H9 (cell line): ENCODE measurements around the gene ZNRF3. TPM values are rescaled to one million over a fixed set of nuclear protein-coding genes. Genes with fewer than 3 reads are reported as not detected.

Experiments used
- DNase-seq: peaks from one replicate; pipeline ENCODE4 v3.0.0-alpha.2; 2017
- H2AFZ ChIP-seq: one replicate; pipeline ENCODE4 v1.6.1; 2013; ENCODE audit warnings: mild to moderate bottlenecking, low read length, control low read depth, moderate library complexity
- H2AK5ac ChIP-seq: 2 replicates; pipeline ENCODE4 v1.6.1; 2013; ENCODE audit warnings: low read length, control low read depth, mixed read lengths; ENCODE audit not compliant: insufficient read length
- H2BK120ac ChIP-seq: one replicate; pipeline ENCODE4 v1.6.1; 2013; ENCODE audit warnings: low read depth, mild to moderate bottlenecking, low read length, control low read depth, inconsistent platforms; ENCODE audit not compliant: poor library complexity, severe bottlenecking
- H2BK12ac ChIP-seq: 2 replicates; pipeline ENCODE4 v1.6.1; 2013; ENCODE audit warnings: low read length, control low read depth, mixed read lengths, low read depth; ENCODE audit not compliant: insufficient read length
- H2BK15ac ChIP-seq: 2 replicates; pipeline ENCODE4 v1.6.1; 2013; ENCODE audit warnings: low read depth, low read length, control low read depth
- H2BK20ac ChIP-seq: one replicate; pipeline ENCODE4 v1.6.1; 2013; ENCODE audit warnings: low read depth, mild to moderate bottlenecking, low read length, control low read depth, inconsistent platforms; ENCODE audit not compliant: poor library complexity, severe bottlenecking
- H2BK5ac ChIP-seq: 2 replicates; pipeline ENCODE4 v1.6.1; 2013; ENCODE audit warnings: low read length, control low read depth, mixed read lengths; ENCODE audit not compliant: insufficient read length
- H3K14ac ChIP-seq: 2 replicates; pipeline ENCODE4 v1.6.1; 2013; ENCODE audit warnings: low read length, control low read depth; ENCODE audit not compliant: insufficient read depth
- H3K18ac ChIP-seq: 2 replicates; pipeline ENCODE4 v1.6.1; 2013; ENCODE audit warnings: low read depth, mild to moderate bottlenecking, mixed read lengths, low read length, control low read depth; ENCODE audit not compliant: insufficient read length
- H3K23ac ChIP-seq: 2 replicates; pipeline ENCODE4 v1.6.1; 2013; ENCODE audit warnings: low read length, control low read depth, mixed read lengths, low read depth; ENCODE audit not compliant: insufficient read length
- H3K23me2 ChIP-seq: 2 replicates; pipeline ENCODE4 v1.6.1; 2013; ENCODE audit warnings: low read depth, mild to moderate bottlenecking, mixed read lengths, low read length, control low read depth; ENCODE audit not compliant: insufficient read length, poor library complexity, severe bottlenecking
- H3K27ac ChIP-seq: 2 replicates; pipeline ENCODE4 v1.5.1; 2013; ENCODE audit warnings: low read length, control low read depth, mixed read lengths, low read depth; ENCODE audit not compliant: insufficient read length
- H3K27me3 ChIP-seq: 2 replicates; pipeline ENCODE4 v1.6.1; 2013; ENCODE audit warnings: low read length, control low read depth, inconsistent platforms; ENCODE audit not compliant: insufficient read depth
- H3K4ac ChIP-seq: 2 replicates; pipeline ENCODE4 v1.6.1; 2013; ENCODE audit warnings: low read depth, mild to moderate bottlenecking, control low read depth, inconsistent platforms, low read length, moderate library complexity
- H3K4me1 ChIP-seq: 2 replicates; pipeline ENCODE4 v1.6.1; 2013; ENCODE audit warnings: low read length, control low read depth, inconsistent platforms; ENCODE audit not compliant: insufficient read depth
- H3K4me2 ChIP-seq: 2 replicates; pipeline ENCODE4 v1.6.1; 2013; ENCODE audit warnings: low read length, control low read depth, mixed read lengths; ENCODE audit not compliant: insufficient read length, insufficient read depth
- H3K56ac ChIP-seq: 2 replicates; pipeline ENCODE4 v1.6.1; 2013; ENCODE audit warnings: low read depth, mild to moderate bottlenecking, mixed read lengths, low read length, control low read depth; ENCODE audit not compliant: insufficient read length
- H3K79me1 ChIP-seq: 2 replicates; pipeline ENCODE4 v1.6.1; 2013; ENCODE audit warnings: low read depth, mild to moderate bottlenecking, moderate library complexity, low read length, control low read depth, inconsistent platforms; ENCODE audit not compliant: insufficient read depth, poor library complexity, severe bottlenecking
- H3K79me2 ChIP-seq: 2 replicates; pipeline ENCODE4 v1.6.1; 2013; ENCODE audit warnings: low read length, control low read depth, inconsistent platforms; ENCODE audit not compliant: insufficient read depth
- H3K9ac ChIP-seq: 2 replicates; pipeline ENCODE4 v1.6.1; 2013; ENCODE audit warnings: low read length, control low read depth, mixed read lengths; ENCODE audit not compliant: insufficient read length; ENCODE audit errors: extremely low read depth
- H3K9me3 ChIP-seq: one replicate; pipeline ENCODE4 v1.6.1; 2013; ENCODE audit warnings: low read depth, low read length, inconsistent platforms; ENCODE audit not compliant: control insufficient read depth
- H3T11ph ChIP-seq: one replicate; pipeline ENCODE4 v1.6.1; 2013; ENCODE audit warnings: mild to moderate bottlenecking, low read length, control low read depth, inconsistent platforms
- H4K20me1 ChIP-seq: one replicate; pipeline ENCODE4 v1.6.1; 2013; ENCODE audit not compliant: control insufficient read depth, insufficient read length, insufficient read depth
- H4K5ac ChIP-seq: 2 replicates; pipeline ENCODE4 v1.6.1; 2013; ENCODE audit warnings: low read depth, mild to moderate bottlenecking, mixed read lengths, low read length, control low read depth; ENCODE audit not compliant: insufficient read length
- H4K8ac ChIP-seq: replicated peaks from 2 replicates; pipeline ENCODE4 v1.6.1; 2013; ENCODE audit warnings: low read length, control low read depth, mixed read lengths, low read depth; ENCODE audit not compliant: insufficient read length
- H4K91ac ChIP-seq: 2 replicates; pipeline ENCODE4 v1.6.1; 2013; ENCODE audit warnings: low read depth, mild to moderate bottlenecking, moderate library complexity, mixed read lengths, low read length, control low read depth; ENCODE audit not compliant: insufficient read length
- H3K27ac Mint-ChIP-seq, 3 experiments: 2 replicates in 2 of 3; 3 replicates in 1 of 3; pipeline ENCODE4 v1.8.0; 2020 to 2021; ENCODE audit warnings: mixed read lengths in 3 of 3, mild to moderate bottlenecking in 1 of 3, moderate library complexity in 1 of 3
- H3K27me3 Mint-ChIP-seq: 2 replicates; pipeline ENCODE4 v1.8.0; 2021; ENCODE audit warnings: low read depth, mild to moderate bottlenecking, moderate library complexity, mixed read lengths
- H3K36me3 Mint-ChIP-seq, 3 experiments: 2 replicates in 2 of 3; 3 replicates in 1 of 3; pipeline ENCODE4 v1.8.0; 2020 to 2021; ENCODE audit warnings: low read depth in 3 of 3, mixed read lengths in 3 of 3; ENCODE audit not compliant: insufficient read depth in 1 of 3
- H3K4me1 Mint-ChIP-seq, 2 experiments: 2 replicates each; pipeline ENCODE4 v1.8.0; 2020; ENCODE audit warnings: mixed read lengths in 2 of 2
- H3K4me3 Mint-ChIP-seq, 2 experiments: 2 replicates in 1 of 2; 3 replicates in 1 of 2; pipeline ENCODE4 v1.8.0; 2020 to 2021; ENCODE audit warnings: mild to moderate bottlenecking in 2 of 2, mixed read lengths in 2 of 2, moderate library complexity in 1 of 2
- H3K9me3 Mint-ChIP-seq, 2 experiments: 2 replicates in 1 of 2; 3 replicates in 1 of 2; pipeline ENCODE4 v1.8.0; 2020; ENCODE audit warnings: mild to moderate bottlenecking in 2 of 2, mixed read lengths in 2 of 2, moderate library complexity in 1 of 2
- CTCF ChIP-seq: fragments of 200-600 bp; sonication (generic); conservative IDR thresholded peaks from 3 replicates; pipeline ENCODE4 v1.8.0; 2021; ENCODE audit warnings: antibody characterized with exemption, mild to moderate bottlenecking
- WGBS: extraction: QIAGEN DNeasy Blood & Tissue Kit; methylation state at CpG from one replicate; pipeline ENCODE4 v1.1.7; 2013; ENCODE audit warnings: missing lambda C conversion rate, low lambda C conversion rate, mixed read lengths; ENCODE audit not compliant: insufficient read length; ENCODE audit errors: extremely low coverage; 5-methylcytosine and 5-hydroxymethylcytosine counted together
- total RNA-seq: library from RNA; stranded (reverse); gene quantifications from 2 replicates; pipeline ENCODE4 v1.2.1, GENCODE V29; 2021

The ZNRF3 gene
- total RNA-seq, 1 experiment from 2014 or later: 20.6 TPM

DNA sequence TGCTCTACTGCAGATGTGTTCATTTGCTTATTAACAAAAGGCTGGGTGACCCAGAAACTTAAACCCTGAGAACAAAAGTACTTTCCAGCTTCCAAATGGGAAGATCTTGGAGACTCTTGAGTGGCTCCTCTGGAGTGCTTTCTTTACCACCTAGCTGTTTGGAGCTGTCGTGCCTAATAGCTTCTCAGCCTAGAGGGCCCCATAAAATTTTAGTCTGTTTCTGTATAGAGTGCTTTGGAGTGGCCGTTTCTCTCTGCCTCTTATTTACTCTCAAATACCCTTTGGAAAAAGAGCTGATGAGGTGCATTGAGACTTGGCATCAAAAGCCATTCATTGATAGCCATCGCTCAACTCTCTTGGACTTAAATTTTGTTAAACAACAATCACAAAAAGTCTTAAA is 50.7 kb downstream of the ZNRF3 start:
- Histone ChIP-seq H2AFZ (no peak overlapping the region), H3T11ph (no peak overlapping the region), H2BK5ac (no peak overlapping the region), H3K27me3 (no peaks in the 10 kb centered on the region), H2AK5ac (no peak overlapping the region), H3K18ac (no peak overlapping the region), H3K79me1 (peaks cover 12% of the 10 kb centered on the region), H2BK12ac (no peak overlapping the region), H2BK15ac (no peak overlapping the region), H3K23me2 (no peaks in the 10 kb centered on the region), H3K9ac (no peak overlapping the region), H4K20me1 (no peaks in the 10 kb centered on the region), H3K23ac (no peak overlapping the region), H4K91ac (no peak overlapping the region), H3K4me1 (no peaks in the 10 kb centered on the region; the same call in 1 of the 2 replicates), H3K9me3 (no peaks in the 10 kb centered on the region), H3K4ac (no peak overlapping the region), H3K56ac (no peak overlapping the region), H3K79me2 (peaks cover 23% of the 10 kb centered on the region; the same call in 1 of the 2 replicates), H2BK120ac (no peak overlapping the region), H3K4me2 (no peak overlapping the region), H4K8ac (no peak overlapping the region), H3K14ac (no peak overlapping the region), H3K27ac (no peak overlapping the region), H2BK20ac (no peak overlapping the region), H4K5ac (no peak overlapping the region)
- H3K4me1 Mint-ChIP-seq: peaks cover 62 to 67% of the 10 kb centered on the region in 2 experiments
- no peak overlapping the region for H3K4me3 Mint-ChIP-seq
- H3K27ac Mint-ChIP-seq: peak overlapping the region in 1 of 3 experiments; percentile 35; a peak in 3 of 7 replicates
- H3K27me3 Mint-ChIP-seq: no peaks in the 10 kb centered on the region
- no peak for TF ChIP-seq CTCF
- no peaks in the 10 kb centered on the region; a peak in 1 of 7 replicates for H3K36me3 Mint-ChIP-seq
- no peaks in the 10 kb centered on the region for H3K9me3 Mint-ChIP-seq
- WGBS: no CpG with 5 or more reads among the region's 3 CpGs
- no peak for DNase-seq
